Testis (tissue), 2 donors: Measurements from ENCODE around the gene PRRT2.

ENCODE experiments used
- CTCF ChIP-seq, 3 experiments: fragments of 450-650 bp in 2 of 3; fragments of 200-600 bp in 1 of 3; sonication (generic) in 1 of 3; IDR thresholded peaks; one replicate each; pipeline ENCODE4 v1.5.1; 2016 to 2019; ENCODE audit warnings: antibody characterized with exemption in 3 of 3, mild to moderate bottlenecking in 2 of 3, moderate library complexity in 1 of 3
- POLR2A ChIP-seq: fragments of 450-650 bp; IDR thresholded peaks from one replicate; pipeline ENCODE4 v1.6.1; 2017; ENCODE audit warnings: antibody characterized with exemption, mild to moderate bottlenecking, moderate library complexity

GRCh38 chr16:29863669-29863984 lies 51.6 kb downstream of the PRRT2 start:
- TF ChIP-seq CTCF (IDR thresholded peaks at IDR 0.05) (no peak), POLR2A (no peak)
